Testis (tissue), 3 donors: ENCODE measurements around the gene MACO1. TPM values are rescaled to one million over a fixed set of nuclear protein-coding genes. Genes with fewer than 3 reads are reported as not detected.

ENCODE experiments used
- DNase-seq: peaks from one replicate; pipeline ENCODE4 v3.0.0-alpha.2; 2019
- H3K27ac ChIP-seq, 2 donors: fragments of 200-600 bp; sonication (generic); one replicate each; pipeline ENCODE4 v1.5.1; 2019
- H3K27me3 ChIP-seq: fragments of 200-600 bp; sonication (generic); one replicate; pipeline ENCODE4 v1.5.1; 2019
- H3K36me3 ChIP-seq: fragments of 200-600 bp; sonication (generic); one replicate; pipeline ENCODE4 v1.5.1; 2017; ENCODE audit warnings: low read depth; ENCODE audit errors: missing control alignments
- H3K4me1 ChIP-seq: fragments of 200-600 bp; sonication (generic); one replicate; pipeline ENCODE4 v1.5.1; 2019
- H3K4me3 ChIP-seq, 2 donors: fragments of 200-600 bp; sonication (generic); one replicate each; pipeline ENCODE4 v1.5.1; 2017 to 2019
- H3K9me3 ChIP-seq: fragments of 200-600 bp; sonication (generic); one replicate; pipeline ENCODE4 v1.5.1; 2017
- CTCF ChIP-seq, 3 experiments: fragments of 450-650 bp in 2 of 3; fragments of 200-600 bp in 1 of 3; sonication (generic) in 1 of 3; IDR thresholded peaks; one replicate each; pipeline ENCODE4 v1.5.1; 2016 to 2019; ENCODE audit warnings: antibody characterized with exemption in 3 of 3, mild to moderate bottlenecking in 2 of 3, moderate library complexity in 1 of 3
- POLR2A ChIP-seq: fragments of 450-650 bp; IDR thresholded peaks from one replicate; pipeline ENCODE4 v1.6.1; 2017; ENCODE audit warnings: antibody characterized with exemption, mild to moderate bottlenecking, moderate library complexity
- WGBS, 2 donors: methylation state at CpG; one replicate each; pipeline ENCODE4 v1.1.5; 2018; 5-methylcytosine and 5-hydroxymethylcytosine counted together
- intact Hi-C: fragments of 100-400 bp; cut with DNase I; formaldehyde crosslinking; loops from one replicate; pipeline ENCODE4 v1.15.1; 2023; ENCODE audit warnings: low total_unique reads
- polyA plus RNA-seq: library from polyadenylated mRNA; stranded (reverse); fragments of 350-450 nt; fragmentation: Illumina TruSeq; extraction: RNeasy Lipid Tissue Mini Kit (QIAGEN cat#74804); gene quantifications from one replicate; pipeline ENCODE4 v1.2.3, GENCODE V29; 2014; ENCODE audit warnings: low read depth, low replicate concordance; ENCODE audit not compliant: insufficient read depth
- total RNA-seq, 2 donors: library from RNA; depleted of rRNA; stranded (reverse); fragments of >200 nt; gene quantifications; one replicate each; pipeline ENCODE4 v1.2.3, GENCODE V29; 2016

The MACO1 gene
- total and polyA plus RNA-seq, 3 donors from 2014 or later: 22.1 to 51.3 (median 25.4) TPM

GRCh38 chr1:25534410-25534788 lies 103.7 kb downstream of the MACO1 start:
- Histone ChIP-seq H3K27ac (no peak overlapping the region), H3K36me3 (no peaks in the 10 kb centered on the region), H3K9me3 (no peaks in the 10 kb centered on the region), H3K4me1 (no peaks in the 10 kb centered on the region), H3K27me3 (no peaks in the 10 kb centered on the region), H3K4me3 (no peak overlapping the region)
- DNase-seq: no peak
- intact Hi-C loops: no loop called here
- WGBS, 2 donors: 98 to 100% methylated on average over 1 to 4 of the region's 4 CpGs
- TF ChIP-seq CTCF (IDR thresholded peaks at IDR 0.05) (no peak), POLR2A (no peak)

- no peak for DNase-seq
- H3K9me3 ChIP-seq: no peaks in the 10 kb centered on the region
- no peak overlapping the region for H3K4me3 ChIP-seq
- intact Hi-C loops: no loop called here
- 89 to 92% methylated on average over 3 of the region's 3 CpGs for WGBS, 2 donors
- TF ChIP-seq CTCF (IDR thresholded peaks at IDR 0.05) (no peak), POLR2A (no peak)
- H3K4me1 ChIP-seq: no peaks in the 10 kb centered on the region
- no peaks in the 10 kb centered on the region for H3K27me3 ChIP-seq
- H3K27ac ChIP-seq: no peak overlapping the region
- no peaks in the 10 kb centered on the region for H3K36me3 ChIP-seq
Observed at GRCh38 chr1:25536124-25536523, 105.4 kb downstream of the MACO1 start.

- no peaks in the 10 kb centered on the region for H3K27me3 ChIP-seq
- no peak for DNase-seq
- no peak overlapping the region for H3K4me3 ChIP-seq
- no peaks in the 10 kb centered on the region for H3K9me3 ChIP-seq
- H3K4me1 ChIP-seq: peaks cover 4% of the 10 kb centered on the region
- H3K36me3 ChIP-seq: no peaks in the 10 kb centered on the region
- TF ChIP-seq POLR2A (no peak), CTCF (IDR thresholded peaks at IDR 0.05) (no peak)
- no peak overlapping the region for H3K27ac ChIP-seq
- 74 to 75% methylated on average over 6 to 7 of the region's 7 CpGs for WGBS, 2 donors
- intact Hi-C loops: no loop called here
Observed at GRCh38 chr1:25537153-25537831, 106.6 kb downstream of the MACO1 start.

- no peak for DNase-seq
- no peak for TF ChIP-seq CTCF (IDR thresholded peaks at IDR 0.05)
- no peak for TF ChIP-seq POLR2A
- H3K36me3 ChIP-seq: no peaks in the 10 kb centered on the region
- H3K27me3 ChIP-seq: no peaks in the 10 kb centered on the region
- no peak overlapping the region for H3K4me3 ChIP-seq
- H3K9me3 ChIP-seq: no peaks in the 10 kb centered on the region
- H3K4me1 ChIP-seq: peaks cover 6% of the 10 kb centered on the region
- intact Hi-C loops: no loop called here
- 71 to 90% methylated on average over 4 of the region's 4 CpGs for WGBS, 2 donors
- H3K27ac ChIP-seq: no peak overlapping the region
Observed at GRCh38 chr1:25538191-25538767, 107.6 kb downstream of the MACO1 start.
